ENCODE measurements around the gene CAPN13. TPM values are rescaled to one million over a fixed set of nuclear protein-coding genes. Genes with fewer than 3 reads are reported as not detected.

Gene CAPN13
- total RNA-seq, 6 donors from 2014 or later, result 9.4 to 46.1 (median 17.5) TPM

DNA sequence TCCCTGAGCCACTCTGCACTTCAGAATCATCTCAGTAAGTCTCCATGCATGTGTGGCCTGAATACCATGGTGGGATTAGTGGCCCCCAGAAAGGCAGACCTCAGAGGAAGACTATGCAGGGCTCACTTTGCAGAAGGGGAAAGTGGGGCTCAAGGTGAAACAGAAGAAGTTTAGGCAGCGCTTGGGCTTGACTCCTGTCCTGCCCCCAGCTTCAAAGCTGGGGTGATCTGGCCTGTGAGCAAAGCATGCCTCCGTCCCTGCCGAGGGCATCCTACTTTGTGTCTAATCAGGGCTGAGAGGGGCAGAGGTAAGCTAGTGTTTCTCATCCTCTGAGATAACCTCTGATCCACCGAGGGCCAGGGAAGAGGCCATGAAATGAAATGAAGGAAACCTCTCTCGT lies 7.9 kb downstream of the CAPN13 start:
- no peak overlapping the region for H3K4me3 ChIP-seq
- no peak for DNase-seq
- H3K27ac ChIP-seq, result no peak overlapping the region
- peaks cover 0 to 28% (median 6%) of the 10 kb centered on the region in 4 donors for H3K4me1 ChIP-seq
- ATAC-seq (ENCODE audit: low FRiP score in 2 of 2), result no peak
- 82 to 95% methylated on average over 5 of the region's 5 CpGs for WGBS, 2 donors
- H3K36me3 ChIP-seq, result no peaks in the 10 kb centered on the region
- no peaks in the 10 kb centered on the region for H3K27me3 ChIP-seq
- TF ChIP-seq, protein P1, sequence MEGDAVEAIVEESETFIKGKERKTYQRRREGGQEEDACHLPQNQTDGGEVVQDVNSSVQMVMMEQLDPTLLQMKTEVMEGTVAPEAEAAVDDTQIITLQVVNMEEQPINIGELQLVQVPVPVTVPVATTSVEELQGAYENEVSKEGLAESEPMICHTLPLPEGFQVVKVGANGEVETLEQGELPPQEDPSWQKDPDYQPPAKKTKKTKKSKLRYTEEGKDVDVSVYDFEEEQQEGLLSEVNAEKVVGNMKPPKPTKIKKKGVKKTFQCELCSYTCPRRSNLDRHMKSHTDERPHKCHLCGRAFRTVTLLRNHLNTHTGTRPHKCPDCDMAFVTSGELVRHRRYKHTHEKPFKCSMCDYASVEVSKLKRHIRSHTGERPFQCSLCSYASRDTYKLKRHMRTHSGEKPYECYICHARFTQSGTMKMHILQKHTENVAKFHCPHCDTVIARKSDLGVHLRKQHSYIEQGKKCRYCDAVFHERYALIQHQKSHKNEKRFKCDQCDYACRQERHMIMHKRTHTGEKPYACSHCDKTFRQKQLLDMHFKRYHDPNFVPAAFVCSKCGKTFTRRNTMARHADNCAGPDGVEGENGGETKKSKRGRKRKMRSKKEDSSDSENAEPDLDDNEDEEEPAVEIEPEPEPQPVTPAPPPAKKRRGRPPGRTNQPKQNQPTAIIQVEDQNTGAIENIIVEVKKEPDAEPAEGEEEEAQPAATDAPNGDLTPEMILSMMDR (IDR thresholded peaks at IDR 0.05), result no peak
- TF ChIP-seq EP300 (IDR thresholded peaks at IDR 0.05), result no peak
- no peak for TF ChIP-seq POLR2A (IDR thresholded peaks at IDR 0.05)
- TF ChIP-seq POLR2AphosphoS5 (IDR thresholded peaks at IDR 0.05), result no peak
- no peaks in the 10 kb centered on the region for H3K9me3 ChIP-seq

DNA sequence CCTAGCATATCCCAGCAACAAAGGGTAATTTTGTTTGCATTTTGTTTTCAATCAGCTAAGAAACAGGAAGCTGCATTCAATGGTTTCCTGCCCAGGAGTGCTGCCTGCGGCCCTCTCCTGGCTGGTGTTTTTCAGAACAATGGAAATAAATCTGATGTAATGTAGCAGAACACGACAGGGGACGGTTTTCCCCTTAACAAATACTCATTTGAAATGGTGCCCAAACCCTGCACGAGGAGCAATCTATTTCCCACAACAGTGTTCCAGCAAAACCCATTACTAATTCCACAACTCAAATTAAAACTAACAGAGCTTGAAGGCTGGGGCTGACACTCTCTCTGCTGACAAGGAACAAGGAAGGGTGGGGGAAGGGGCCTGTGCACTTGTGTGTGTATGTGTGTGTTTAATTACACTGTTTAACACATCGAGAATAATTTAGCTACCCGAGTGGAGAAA lies 8.7 kb downstream of the CAPN13 start:
- Histone ChIP-seq H3K27ac (no peak overlapping the region), H3K9me3 (no peaks in the 10 kb centered on the region), H3K36me3 (no peaks in the 10 kb centered on the region), H3K4me3 (no peak overlapping the region), H3K4me1 (peaks cover 0 to 20% (median 6%) of the 10 kb centered on the region in 4 donors), H3K27me3 (no peaks in the 10 kb centered on the region)
- no peak for TF ChIP-seq POLR2AphosphoS5 (IDR thresholded peaks at IDR 0.05)
- ATAC-seq (ENCODE audit: low FRiP score in 2 of 2) (no peak), DNase-seq (no peak)
- 13 to 14% methylated on average over 6 of the region's 6 CpGs for WGBS, 2 donors

DNA sequence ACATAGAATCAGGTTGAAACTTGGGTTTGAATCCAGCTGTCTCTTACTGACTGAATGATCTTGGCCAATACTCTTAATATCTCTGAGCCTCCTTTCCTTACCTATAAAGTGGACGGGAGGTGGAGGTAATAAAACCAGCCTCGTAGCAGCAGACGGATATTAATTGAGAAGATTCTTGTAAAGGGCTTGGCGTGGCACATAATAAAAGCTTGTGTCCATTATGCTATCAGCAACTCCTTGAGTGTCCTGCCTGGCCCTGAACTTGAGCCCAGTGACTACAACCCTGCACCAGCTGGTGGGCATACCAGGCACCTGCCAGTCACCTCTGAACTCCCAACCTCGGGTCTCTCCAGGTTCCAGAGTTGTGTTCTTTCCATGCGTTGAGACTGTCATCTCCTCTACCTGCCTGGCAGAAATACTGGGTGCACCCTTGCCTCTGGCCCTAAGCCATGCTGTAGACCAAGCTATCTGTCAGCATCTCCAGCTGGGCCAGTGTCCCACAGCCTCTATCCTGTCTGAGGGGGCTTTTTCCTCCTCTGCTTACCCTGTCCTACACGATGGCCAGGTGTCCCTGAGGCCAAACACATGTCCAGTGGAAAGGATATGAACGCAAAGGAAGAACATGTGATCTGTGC lies 9.7 kb downstream of the CAPN13 start:
- no peaks in the 10 kb centered on the region for H3K36me3 ChIP-seq
- peaks cover 0 to 17% (median 6%) of the 10 kb centered on the region in 4 donors for H3K4me1 ChIP-seq
- no peak overlapping the region for H3K4me3 ChIP-seq
- H3K9me3 ChIP-seq, result no peaks in the 10 kb centered on the region
- H3K27me3 ChIP-seq, result no peaks in the 10 kb centered on the region
- H3K27ac ChIP-seq, result peak overlapping the region in 1 of 4 donors; percentile 52
- DNase-seq (no peak), ATAC-seq (ENCODE audit: low FRiP score in 2 of 2) (peak in 1 of 2 donors; percentile 8)
- no peak for TF ChIP-seq POLR2AphosphoS5 (IDR thresholded peaks at IDR 0.05)
- TF ChIP-seq EP300 (IDR thresholded peaks at IDR 0.05), result no peak
- TF ChIP-seq POLR2A (IDR thresholded peaks at IDR 0.05), result no peak
- TF ChIP-seq, protein P1 (IDR thresholded peaks at IDR 0.05), result no peak
- WGBS, 2 donors, result 77 to 84% methylated on average over 8 of the region's 8 CpGs

DNA sequence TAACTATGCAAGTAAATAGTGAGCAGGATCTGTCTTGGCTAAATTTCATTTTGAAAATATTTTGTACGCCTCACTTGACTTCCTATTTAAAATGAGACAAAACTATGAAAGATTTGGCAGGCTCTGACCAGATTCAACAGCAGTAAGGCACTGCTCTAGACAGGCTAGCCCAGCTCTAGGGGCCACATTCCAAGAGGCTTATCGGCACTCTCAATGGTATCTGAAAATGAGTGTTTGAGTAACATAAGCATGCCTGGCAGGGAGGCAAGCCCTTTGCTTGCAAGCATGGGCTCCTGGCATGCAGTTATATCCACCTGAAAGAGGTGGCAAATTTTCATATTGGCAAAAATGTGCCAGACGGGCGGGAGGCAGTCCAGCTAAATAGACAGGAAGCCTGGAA lies 10.5 kb downstream of the CAPN13 start:
- Histone ChIP-seq H3K9me3 (no peaks in the 10 kb centered on the region), H3K4me1 (peaks cover 0 to 17% (median 6%) of the 10 kb centered on the region in 4 donors), H3K27ac (peak overlapping the region in 2 of 4 donors; percentile 10 to 52), H3K27me3 (no peaks in the 10 kb centered on the region), H3K36me3 (no peaks in the 10 kb centered on the region), H3K4me3 (no peak overlapping the region)
- DNase-seq, result peak in 1 of 2 donors; percentile 68
- WGBS, 2 donors, result 53 to 90% methylated on average over 4 of the region's 4 CpGs
- ATAC-seq (ENCODE audit: low FRiP score in 2 of 2), result peak; percentile 63 to 88
- TF ChIP-seq POLR2AphosphoS5 (IDR thresholded peaks at IDR 0.05), result no peak
- no peak for TF ChIP-seq EP300 (IDR thresholded peaks at IDR 0.05)
- TF ChIP-seq, protein P1 (IDR thresholded peaks at IDR 0.05), result no peak
- no peak for TF ChIP-seq POLR2A (IDR thresholded peaks at IDR 0.05)

DNA sequence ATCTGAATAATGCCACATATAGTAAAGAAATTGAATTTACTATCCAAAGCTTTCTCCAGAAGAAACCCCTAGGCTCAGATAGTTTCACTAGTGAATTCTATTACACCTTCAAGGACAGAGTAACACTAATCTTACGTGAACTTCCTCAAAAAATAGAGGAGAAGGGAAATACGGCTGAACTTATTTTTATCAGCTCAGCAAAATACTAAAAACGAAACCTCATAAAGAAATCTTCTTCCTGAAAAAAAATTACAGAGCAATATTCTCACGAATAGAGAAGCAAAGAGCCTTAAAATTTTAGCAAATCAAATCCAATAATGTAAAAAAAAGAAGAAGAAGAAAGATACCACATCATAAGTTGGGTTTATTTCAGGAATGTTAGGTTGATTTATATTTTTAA lies 14.7 kb downstream of the CAPN13 start:
- no peak for ATAC-seq (ENCODE audit: low FRiP score in 2 of 2)
- 64 to 65% methylated on average over 4 of the region's 4 CpGs for WGBS, 2 donors

More for the DNA sequence above, 14.7 kb downstream of the CAPN13 start:
- H3K36me3 ChIP-seq, result no peaks in the 10 kb centered on the region
- no peaks in the 10 kb centered on the region for H3K9me3 ChIP-seq
- H3K4me3 ChIP-seq, result no peak overlapping the region
- TF ChIP-seq EP300 (IDR thresholded peaks at IDR 0.05) (no peak), POLR2A (IDR thresholded peaks at IDR 0.05) (no peak), POLR2AphosphoS5 (IDR thresholded peaks at IDR 0.05) (no peak)
- TF ChIP-seq, protein P1 (IDR thresholded peaks at IDR 0.05), result no peak
- no peaks in the 10 kb centered on the region for H3K27me3 ChIP-seq
- no peak overlapping the region for H3K27ac ChIP-seq
- peaks cover 0 to 6% (median 2%) of the 10 kb centered on the region in 4 donors for H3K4me1 ChIP-seq
- DNase-seq, result no peak

Measured in upper lobe of left lung (tissue), 6 donors.